ENCODE measurements around the gene ZNF195.
"Not testable (repeated sequence)": the region's sequence is repeated elsewhere in the genome, so short reads cannot be mapped to it uniquely, and the experiment has no call there.

The ZNF195 gene

GRCh38 chr11:3378426-3379423, at the start of gene ZNF195:
Gene ZNF195, minus strand, starts transcription at chr11:3379146. Its CDS starts 106 bp downstream, at chr11:3379040.
- DNase-seq (ENCODE audit: low read depth, low spot score), result peak; percentile 62
- H3K9ac ChIP-seq (ENCODE audit: insufficient read length), result peak within 1 kb of the TSS; percentile 99
- TF ChIP-seq POLR2AphosphoS5 (IDR thresholded peaks at IDR 0.05; ENCODE audit: borderline replicate concordance, low read depth, low read length), result peak; percentile 96
- TF ChIP-seq FOXP2 (optimal IDR thresholded peaks at IDR 0.05; ENCODE audit: control extremely low read depth, extremely low read length, insufficient read depth), result no peak
- peak within 1 kb of the TSS; percentile 91 for H3K4me3 ChIP-seq
- H3K36me3 ChIP-seq (ENCODE audit: insufficient read depth, low read length), result peaks cover 43% of the 10 kb centered on the region
- H3K9me3 ChIP-seq (ENCODE audit: low read depth, low read length), result peaks cover 42% of the 10 kb centered on the region
- H3K27ac ChIP-seq, result peak within 1 kb of the TSS; percentile 84

DNA sequence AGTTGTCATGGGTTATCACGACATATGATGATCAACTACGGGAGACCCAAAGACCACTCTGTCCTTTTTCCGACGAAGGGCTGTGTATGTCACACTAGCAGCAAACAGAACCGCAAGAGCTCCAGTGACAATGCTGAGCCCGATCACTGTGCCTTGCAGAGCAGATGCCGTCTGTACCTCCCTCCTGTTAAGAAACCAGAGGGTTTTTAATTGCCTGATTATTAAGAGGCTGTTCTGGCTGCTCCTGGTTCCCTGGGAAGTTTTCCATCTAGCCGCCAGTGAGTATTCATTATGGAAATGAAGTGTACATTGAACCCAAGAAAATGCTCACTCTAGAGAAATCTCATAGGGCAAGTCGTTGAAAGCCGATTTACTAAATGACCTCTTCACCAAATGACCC, 49.1 kb upstream of the ZNF195 start:
- not testable (repeated sequence) for H3K9me3 ChIP-seq (ENCODE audit: low read depth, low read length); H3K4me3 ChIP-seq; DNase-seq (ENCODE audit: low read depth, low spot score); H3K27ac ChIP-seq; H3K9ac ChIP-seq (ENCODE audit: insufficient read length); H3K36me3 ChIP-seq (ENCODE audit: insufficient read depth, low read length)

GRCh38 chr11:3426541-3426940, 47.6 kb upstream of the ZNF195 start:
- not testable (repeated sequence) for H3K9me3 ChIP-seq (ENCODE audit: low read depth, low read length); H3K4me3 ChIP-seq; DNase-seq (ENCODE audit: low read depth, low spot score); H3K27ac ChIP-seq; H3K36me3 ChIP-seq (ENCODE audit: insufficient read depth, low read length); H3K9ac ChIP-seq (ENCODE audit: insufficient read length)

GRCh38 chr11:3423928-3424327, 45.0 kb upstream of the ZNF195 start:
- not testable (repeated sequence) for H3K27ac ChIP-seq; H3K9me3 ChIP-seq (ENCODE audit: low read depth, low read length); H3K4me3 ChIP-seq; H3K9ac ChIP-seq (ENCODE audit: insufficient read length); DNase-seq (ENCODE audit: low read depth, low spot score); H3K36me3 ChIP-seq (ENCODE audit: insufficient read depth, low read length)

GRCh38 chr11:3423138-3423731, 44.3 kb upstream of the ZNF195 start:
- H3K36me3 ChIP-seq (ENCODE audit: insufficient read depth, low read length); H3K9me3 ChIP-seq (ENCODE audit: low read depth, low read length); H3K27ac ChIP-seq; DNase-seq (ENCODE audit: low read depth, low spot score); H3K9ac ChIP-seq (ENCODE audit: insufficient read length): not testable (repeated sequence)
- peak overlapping the region; percentile 81 for H3K4me3 ChIP-seq

DNA sequence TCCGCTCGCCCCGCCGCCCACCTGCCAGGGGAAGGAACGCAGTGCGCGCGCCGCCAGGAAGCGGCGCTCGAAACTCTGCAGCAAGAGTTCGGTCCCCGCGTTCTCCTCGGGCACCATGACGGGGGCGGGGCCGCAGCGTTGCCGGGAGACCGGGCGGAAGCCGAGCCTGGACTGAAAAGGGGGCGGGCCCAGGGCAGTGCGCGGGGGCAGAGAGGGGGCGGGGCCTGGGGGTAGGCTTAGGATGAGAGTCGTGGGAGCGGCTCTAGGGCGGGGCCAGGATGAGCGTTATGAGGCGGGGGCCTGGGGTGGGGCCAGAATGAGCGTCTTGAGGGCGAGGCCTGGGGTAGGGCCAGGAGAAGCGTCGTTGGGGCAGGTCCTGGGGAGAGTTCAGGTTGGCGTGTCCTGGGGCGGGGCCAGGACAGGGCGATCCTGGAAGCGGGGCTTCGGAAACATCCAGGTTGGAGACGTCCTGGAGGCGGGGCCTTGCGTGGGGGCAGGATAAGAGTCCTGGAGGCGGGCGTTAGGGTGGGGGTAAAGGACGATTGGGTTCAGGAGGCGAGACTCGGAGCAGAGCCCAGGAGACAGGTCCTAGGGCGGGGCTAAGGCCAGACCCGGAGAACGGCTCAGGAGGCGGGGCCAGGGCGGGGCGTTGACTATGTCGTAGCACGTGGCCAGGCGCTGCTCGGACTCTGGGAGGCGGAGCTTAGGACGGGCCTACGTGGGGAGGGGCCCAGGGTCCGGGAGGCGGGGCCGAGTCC, 43.6 kb upstream of the ZNF195 start:
- peak; percentile 56 for DNase-seq (ENCODE audit: low read depth, low spot score)
- Histone ChIP-seq H3K9ac (ENCODE audit: insufficient read length) (peak overlapping the region; percentile 69), H3K27ac (peak overlapping the region; percentile 25; the same call in 1 of the 2 replicates), H3K4me3 (peak overlapping the region; percentile 81)
- not testable (repeated sequence) for H3K9me3 ChIP-seq (ENCODE audit: low read depth, low read length); H3K36me3 ChIP-seq (ENCODE audit: insufficient read depth, low read length)

DNA sequence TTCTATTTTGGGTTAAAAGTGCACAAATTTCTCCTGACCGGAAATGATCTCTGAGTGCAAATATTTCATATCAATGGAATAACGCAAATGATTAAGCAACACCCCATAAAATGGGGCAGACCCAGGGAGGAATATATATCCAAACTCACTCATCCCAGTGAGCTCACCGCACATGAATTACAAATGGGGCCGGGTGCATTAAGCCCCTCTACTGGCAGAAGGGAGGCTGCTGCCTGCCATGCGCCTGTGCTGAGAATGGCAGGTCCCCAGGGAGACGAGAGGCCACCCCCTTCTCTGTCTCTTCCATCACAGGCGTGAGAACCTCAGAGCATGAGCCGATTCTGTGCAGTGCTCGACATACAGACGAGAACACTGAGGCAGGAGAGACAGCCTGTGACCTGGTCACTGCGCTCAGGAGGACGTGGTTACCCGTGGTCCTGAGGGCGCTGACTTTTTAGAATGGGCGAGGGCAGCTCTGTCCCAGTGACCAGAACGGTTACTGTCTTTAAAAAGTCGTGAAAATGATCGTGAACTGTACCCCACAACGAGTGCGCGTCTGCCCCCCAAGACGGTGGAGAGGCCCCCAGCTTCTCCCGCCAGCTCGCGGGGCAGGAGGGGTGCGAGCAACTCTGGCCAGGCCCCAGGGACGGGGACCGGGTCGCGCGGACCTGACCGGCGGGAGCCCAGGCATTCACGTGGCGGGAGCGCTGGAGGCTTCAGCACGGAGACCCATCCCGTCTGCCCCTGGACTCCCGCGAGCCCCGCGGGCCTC, 42.8 kb upstream of the ZNF195 start:
- H3K9me3 ChIP-seq (ENCODE audit: low read depth, low read length); H3K36me3 ChIP-seq (ENCODE audit: insufficient read depth, low read length); DNase-seq (ENCODE audit: low read depth, low spot score); H3K27ac ChIP-seq: not testable (repeated sequence)
- H3K4me3 ChIP-seq, result peak overlapping the region; percentile 81
- peak overlapping the region; percentile 69 for H3K9ac ChIP-seq (ENCODE audit: insufficient read length)

DNA sequence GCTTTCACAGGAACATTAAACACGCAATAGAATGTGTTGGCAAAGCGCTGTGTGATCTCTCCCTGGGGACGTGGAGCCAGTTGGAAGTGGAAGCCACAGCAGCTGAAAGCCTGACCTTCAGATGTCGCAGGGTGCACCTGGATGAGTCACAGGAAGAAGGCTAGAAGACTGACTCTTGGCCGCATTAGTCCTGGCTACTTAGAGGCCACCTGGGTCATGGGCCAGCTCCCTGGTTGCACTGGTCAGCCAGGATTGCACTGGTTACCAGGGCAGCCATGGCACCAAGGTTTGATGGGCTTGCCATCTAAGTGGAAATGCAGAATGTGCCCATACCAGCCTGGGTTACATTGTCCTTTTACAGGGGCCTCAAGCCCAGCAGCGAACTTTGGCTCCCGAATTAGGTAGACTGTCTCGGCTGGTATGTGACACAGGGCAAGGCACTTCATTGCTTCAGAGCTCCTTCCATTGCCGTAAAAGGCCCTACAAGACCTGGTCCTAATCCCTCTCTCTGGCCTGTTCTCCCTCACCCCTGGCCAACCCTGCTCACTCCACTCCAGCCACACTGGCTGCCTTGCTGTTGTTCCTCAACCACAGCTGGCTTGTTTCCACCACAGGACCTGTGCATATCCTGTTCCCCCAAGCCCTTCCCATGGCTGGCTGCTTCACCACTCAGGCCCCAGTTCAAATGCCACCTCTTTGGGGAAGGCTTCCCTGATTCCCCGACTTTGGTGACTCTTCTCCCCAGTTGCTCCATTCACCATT, 41.5 kb upstream of the ZNF195 start:
- not testable (repeated sequence) for DNase-seq (ENCODE audit: low read depth, low spot score); H3K9me3 ChIP-seq (ENCODE audit: low read depth, low read length); H3K4me3 ChIP-seq; H3K9ac ChIP-seq (ENCODE audit: insufficient read length); H3K36me3 ChIP-seq (ENCODE audit: insufficient read depth, low read length); H3K27ac ChIP-seq

- not testable (repeated sequence) for H3K36me3 ChIP-seq (ENCODE audit: insufficient read depth, low read length); H3K4me3 ChIP-seq; DNase-seq (ENCODE audit: low read depth, low spot score); H3K27ac ChIP-seq; H3K9ac ChIP-seq (ENCODE audit: insufficient read length); H3K9me3 ChIP-seq (ENCODE audit: low read depth, low read length)
These were observed 40.5 kb upstream of the ZNF195 start for GRCh38 chr11:3419496-3419895.

DNA sequence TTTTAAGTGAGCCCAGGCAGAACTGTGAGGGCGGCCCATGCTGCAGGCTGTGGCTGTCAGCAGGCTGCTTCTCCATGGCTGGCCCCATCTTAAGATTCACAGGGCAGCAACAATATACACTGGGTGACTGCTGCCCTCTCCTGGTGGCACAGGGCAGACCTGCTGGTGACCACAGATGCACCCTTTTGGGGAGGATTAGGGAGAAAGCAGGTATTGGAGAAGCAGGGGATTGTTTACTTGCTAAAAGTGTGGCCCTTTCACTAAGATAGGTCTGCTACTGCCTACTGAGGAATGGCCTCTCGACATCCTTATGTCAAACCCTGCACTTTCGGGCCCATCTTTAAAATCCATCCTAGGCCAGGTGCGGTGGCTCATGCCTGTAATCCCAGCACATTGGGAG, 38.1 kb upstream of the ZNF195 start:
- DNase-seq (ENCODE audit: low read depth, low spot score); H3K36me3 ChIP-seq (ENCODE audit: insufficient read depth, low read length); H3K9me3 ChIP-seq (ENCODE audit: low read depth, low read length); H3K9ac ChIP-seq (ENCODE audit: insufficient read length); H3K4me3 ChIP-seq; H3K27ac ChIP-seq: not testable (repeated sequence)

GRCh38 chr11:3415301-3415700, 36.4 kb upstream of the ZNF195 start:
- DNase-seq (ENCODE audit: low read depth, low spot score); H3K36me3 ChIP-seq (ENCODE audit: insufficient read depth, low read length); H3K4me3 ChIP-seq; H3K9me3 ChIP-seq (ENCODE audit: low read depth, low read length); H3K9ac ChIP-seq (ENCODE audit: insufficient read length); H3K27ac ChIP-seq: not testable (repeated sequence)

GRCh38 chr11:3413666-3414065, 34.7 kb upstream of the ZNF195 start:
- H3K27ac ChIP-seq; H3K36me3 ChIP-seq (ENCODE audit: insufficient read depth, low read length); DNase-seq (ENCODE audit: low read depth, low spot score); H3K4me3 ChIP-seq; H3K9me3 ChIP-seq (ENCODE audit: low read depth, low read length); H3K9ac ChIP-seq (ENCODE audit: insufficient read length): not testable (repeated sequence)
